Stomach (tissue), 4 donors: Measurements from ENCODE around the gene UGP2.
"Not testable (repeated sequence)": the region's sequence is repeated elsewhere in the genome, so short reads cannot be mapped to it uniquely, and the experiment has no call there.

Experiments
- CTCF ChIP-seq, 7 experiments: fragments of 450-650 bp in 4 of 7; fragments of 200-600 bp in 3 of 7; sonication (generic) in 3 of 7; IDR thresholded peaks; one replicate each; pipeline ENCODE4 v1.5.1; 2016 to 2019; ENCODE audit warnings: antibody characterized with exemption in 7 of 7, control low read depth in 2 of 7, mild to moderate bottlenecking in 1 of 7
- POLR2A ChIP-seq, 4 donors: fragments of 450-650 bp; IDR thresholded peaks; one replicate each; pipeline ENCODE4 v1.6.1; 2016; ENCODE audit warnings: antibody characterized with exemption in 4 of 4, control low read depth in 2 of 4, mild to moderate bottlenecking in 1 of 4, moderate library complexity in 1 of 4

- TF ChIP-seq CTCF, POLR2A (IDR thresholded peaks at IDR 0.05): not testable (repeated sequence)
These were observed 32.8 kb upstream of the UGP2 start for GRCh38 chr2:63808911-63809310.
